ENCODE measurements around the gene E2F4.

DNA sequence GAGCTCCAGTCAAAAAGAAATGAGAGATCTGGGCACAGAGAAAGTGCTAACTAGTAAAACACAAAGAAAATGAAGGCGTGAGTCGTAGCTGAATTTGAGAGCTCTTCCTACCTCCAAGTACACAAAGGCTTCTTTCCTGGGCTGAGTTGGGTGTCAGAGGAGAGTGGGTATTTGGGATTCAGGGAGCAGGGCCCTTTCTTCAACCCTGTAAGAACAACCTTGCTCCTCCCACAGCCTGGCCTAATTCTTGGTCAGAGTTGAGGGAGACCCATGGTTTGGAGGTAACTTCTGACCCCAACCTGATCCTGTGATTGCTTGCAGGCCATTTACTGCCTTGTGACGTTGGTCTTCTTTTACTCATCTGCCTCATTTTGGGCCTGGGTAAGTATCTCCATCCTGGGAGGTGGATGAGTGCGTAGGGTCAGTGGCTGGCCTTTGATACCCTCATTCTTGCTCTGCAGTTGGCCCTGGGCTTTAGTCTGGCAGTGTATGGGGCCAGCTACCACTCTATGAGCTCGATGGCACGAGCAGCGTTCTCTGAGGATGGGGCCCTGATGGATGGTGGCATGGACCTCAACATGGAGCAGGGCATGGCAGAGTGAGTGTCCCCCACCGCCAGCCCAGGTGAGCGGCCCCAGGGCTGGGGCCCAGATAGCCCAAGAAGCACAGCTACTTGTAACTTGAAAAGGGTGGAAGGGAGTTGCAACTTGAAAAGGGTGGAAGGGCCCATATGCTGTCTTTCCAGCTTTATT is 36.3 kb downstream of the E2F4 start:
- TF ChIP-seq, protein P1, sequence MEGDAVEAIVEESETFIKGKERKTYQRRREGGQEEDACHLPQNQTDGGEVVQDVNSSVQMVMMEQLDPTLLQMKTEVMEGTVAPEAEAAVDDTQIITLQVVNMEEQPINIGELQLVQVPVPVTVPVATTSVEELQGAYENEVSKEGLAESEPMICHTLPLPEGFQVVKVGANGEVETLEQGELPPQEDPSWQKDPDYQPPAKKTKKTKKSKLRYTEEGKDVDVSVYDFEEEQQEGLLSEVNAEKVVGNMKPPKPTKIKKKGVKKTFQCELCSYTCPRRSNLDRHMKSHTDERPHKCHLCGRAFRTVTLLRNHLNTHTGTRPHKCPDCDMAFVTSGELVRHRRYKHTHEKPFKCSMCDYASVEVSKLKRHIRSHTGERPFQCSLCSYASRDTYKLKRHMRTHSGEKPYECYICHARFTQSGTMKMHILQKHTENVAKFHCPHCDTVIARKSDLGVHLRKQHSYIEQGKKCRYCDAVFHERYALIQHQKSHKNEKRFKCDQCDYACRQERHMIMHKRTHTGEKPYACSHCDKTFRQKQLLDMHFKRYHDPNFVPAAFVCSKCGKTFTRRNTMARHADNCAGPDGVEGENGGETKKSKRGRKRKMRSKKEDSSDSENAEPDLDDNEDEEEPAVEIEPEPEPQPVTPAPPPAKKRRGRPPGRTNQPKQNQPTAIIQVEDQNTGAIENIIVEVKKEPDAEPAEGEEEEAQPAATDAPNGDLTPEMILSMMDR (conservative IDR thresholded peaks at IDR 0.05; ENCODE audit: low read length): no peak
- no peak for TF ChIP-seq EZH2phosphoT487 (IDR thresholded peaks at IDR 0.05; ENCODE audit: borderline replicate concordance)
